ENCODE results near the gene STARD10. TPM values are rescaled to one million over a fixed set of nuclear protein-coding genes. Genes with fewer than 3 reads are reported as not detected.

Gene STARD10
- total RNA-seq, 1 donor from 2014 or later, result 38.4 TPM

- peaks cover 6% of the 10 kb centered on the region for H3K36me3 ChIP-seq (ENCODE audit: insufficient read depth, low read length)
- peak; percentile 58 for DNase-seq (ENCODE audit: low read depth)
- H4K20me1 ChIP-seq (ENCODE audit: insufficient read depth, low read length), result no peaks in the 10 kb centered on the region
- no peak overlapping the region for H2AFZ ChIP-seq (ENCODE audit: low read depth, low read length)
- peaks cover 17% of the 10 kb centered on the region for H3K4me1 ChIP-seq (ENCODE audit: insufficient read depth, low read length)
- TF ChIP-seq, protein P1, sequence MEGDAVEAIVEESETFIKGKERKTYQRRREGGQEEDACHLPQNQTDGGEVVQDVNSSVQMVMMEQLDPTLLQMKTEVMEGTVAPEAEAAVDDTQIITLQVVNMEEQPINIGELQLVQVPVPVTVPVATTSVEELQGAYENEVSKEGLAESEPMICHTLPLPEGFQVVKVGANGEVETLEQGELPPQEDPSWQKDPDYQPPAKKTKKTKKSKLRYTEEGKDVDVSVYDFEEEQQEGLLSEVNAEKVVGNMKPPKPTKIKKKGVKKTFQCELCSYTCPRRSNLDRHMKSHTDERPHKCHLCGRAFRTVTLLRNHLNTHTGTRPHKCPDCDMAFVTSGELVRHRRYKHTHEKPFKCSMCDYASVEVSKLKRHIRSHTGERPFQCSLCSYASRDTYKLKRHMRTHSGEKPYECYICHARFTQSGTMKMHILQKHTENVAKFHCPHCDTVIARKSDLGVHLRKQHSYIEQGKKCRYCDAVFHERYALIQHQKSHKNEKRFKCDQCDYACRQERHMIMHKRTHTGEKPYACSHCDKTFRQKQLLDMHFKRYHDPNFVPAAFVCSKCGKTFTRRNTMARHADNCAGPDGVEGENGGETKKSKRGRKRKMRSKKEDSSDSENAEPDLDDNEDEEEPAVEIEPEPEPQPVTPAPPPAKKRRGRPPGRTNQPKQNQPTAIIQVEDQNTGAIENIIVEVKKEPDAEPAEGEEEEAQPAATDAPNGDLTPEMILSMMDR (IDR thresholded peaks at IDR 0.05; ENCODE audit: insufficient read depth, low read depth, low read length), result no peak
- TF ChIP-seq EZH2 (IDR thresholded peaks at IDR 0.05; ENCODE audit: insufficient read depth, low read length), result no peak
- H3K4me2 ChIP-seq (ENCODE audit: low read length), result no peak overlapping the region
- Mint-ChIP-seq H3K27me3 (ENCODE audit: low read depth, unreplicated experiment) (no peaks in the 10 kb centered on the region), H3K4me1 (ENCODE audit: low read depth, unreplicated experiment) (peaks cover 13% of the 10 kb centered on the region), H3K4me3 (ENCODE audit: unreplicated experiment) (no peak overlapping the region), H3K36me3 (ENCODE audit: low read depth, unreplicated experiment) (peaks cover 4% of the 10 kb centered on the region), H3K9me3 (ENCODE audit: unreplicated experiment) (no peaks in the 10 kb centered on the region), H3K27ac (ENCODE audit: unreplicated experiment) (no peak overlapping the region)
- no peaks in the 10 kb centered on the region for H3K79me2 ChIP-seq (ENCODE audit: insufficient read depth, low read length)
- H3K27me3 ChIP-seq (ENCODE audit: insufficient read depth, low read length), result no peaks in the 10 kb centered on the region
- no peak overlapping the region for H3K9ac ChIP-seq (ENCODE audit: low read length)
- no peak overlapping the region for H3K27ac ChIP-seq (ENCODE audit: low read depth, low read length)
- FAIRE-seq, result no peak
- no peaks in the 10 kb centered on the region for H3K9me3 ChIP-seq (ENCODE audit: insufficient read depth, low read depth, low read length)
- no peak overlapping the region for H3K4me3 ChIP-seq (ENCODE audit: insufficient read depth, low read depth, low read length)
Observed at GRCh38 chr11:72842126-72842525, 48.3 kb upstream of the STARD10 start.

DNA sequence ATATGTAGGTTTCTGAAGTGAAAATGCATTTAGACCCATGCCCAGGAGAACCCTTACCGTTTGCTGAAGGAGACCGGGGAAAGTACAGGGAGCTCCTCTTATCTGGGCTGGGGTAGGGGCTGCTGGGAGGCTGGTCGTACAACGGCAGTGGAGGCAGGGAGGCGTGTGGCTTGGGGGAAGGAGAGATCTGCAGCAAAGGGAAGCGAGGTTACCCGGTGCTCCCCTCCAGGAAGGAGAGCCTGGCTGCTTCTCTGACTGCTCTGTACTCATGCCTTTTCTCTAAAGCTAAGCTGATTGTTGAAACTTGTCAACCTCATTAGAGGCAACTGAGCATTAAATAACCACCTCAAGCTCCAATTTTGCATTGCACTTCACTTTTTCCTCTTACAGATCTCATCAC, 47.5 kb upstream of the STARD10 start:
- DNase-seq (ENCODE audit: low read depth) (no peak), FAIRE-seq (no peak)
- Histone ChIP-seq H3K4me3 (ENCODE audit: insufficient read depth, low read depth, low read length) (no peak overlapping the region), H3K4me1 (ENCODE audit: insufficient read depth, low read length) (peaks cover 17% of the 10 kb centered on the region), H3K79me2 (ENCODE audit: insufficient read depth, low read length) (no peaks in the 10 kb centered on the region), H3K9me3 (ENCODE audit: insufficient read depth, low read depth, low read length) (no peaks in the 10 kb centered on the region), H3K27ac (ENCODE audit: low read depth, low read length) (no peak overlapping the region), H3K36me3 (ENCODE audit: insufficient read depth, low read length) (peaks cover 6% of the 10 kb centered on the region), H4K20me1 (ENCODE audit: insufficient read depth, low read length) (no peaks in the 10 kb centered on the region), H3K9ac (ENCODE audit: low read length) (no peak overlapping the region), H3K4me2 (ENCODE audit: low read length) (no peak overlapping the region), H3K27me3 (ENCODE audit: insufficient read depth, low read length) (no peaks in the 10 kb centered on the region), H2AFZ (ENCODE audit: low read depth, low read length) (no peak overlapping the region)
- peaks cover 4% of the 10 kb centered on the region for H3K36me3 Mint-ChIP-seq (ENCODE audit: low read depth, unreplicated experiment)
- no peak for TF ChIP-seq EZH2 (IDR thresholded peaks at IDR 0.05; ENCODE audit: insufficient read depth, low read length)
- TF ChIP-seq, protein P1 (IDR thresholded peaks at IDR 0.05; ENCODE audit: insufficient read depth, low read depth, low read length), result no peak
- H3K4me3 Mint-ChIP-seq (ENCODE audit: unreplicated experiment), result no peak overlapping the region
- H3K27ac Mint-ChIP-seq (ENCODE audit: unreplicated experiment), result peak overlapping the region; percentile 2
- peaks cover 13% of the 10 kb centered on the region for H3K4me1 Mint-ChIP-seq (ENCODE audit: low read depth, unreplicated experiment)
- no peaks in the 10 kb centered on the region for H3K9me3 Mint-ChIP-seq (ENCODE audit: unreplicated experiment)
- H3K27me3 Mint-ChIP-seq (ENCODE audit: low read depth, unreplicated experiment), result no peaks in the 10 kb centered on the region

- peaks cover 4% of the 10 kb centered on the region for H3K36me3 Mint-ChIP-seq (ENCODE audit: low read depth, unreplicated experiment)
- DNase-seq (ENCODE audit: low read depth) (peak; percentile 87), FAIRE-seq (no peak)
- Histone ChIP-seq H3K36me3 (ENCODE audit: insufficient read depth, low read length) (peaks cover 6% of the 10 kb centered on the region), H3K79me2 (ENCODE audit: insufficient read depth, low read length) (no peaks in the 10 kb centered on the region), H3K9ac (ENCODE audit: low read length) (no peak overlapping the region), H2AFZ (ENCODE audit: low read depth, low read length) (no peak overlapping the region), H3K4me3 (ENCODE audit: insufficient read depth, low read depth, low read length) (no peak overlapping the region), H3K27ac (ENCODE audit: low read depth, low read length) (no peak overlapping the region), H3K4me1 (ENCODE audit: insufficient read depth, low read length) (peaks cover 17% of the 10 kb centered on the region), H3K4me2 (ENCODE audit: low read length) (no peak overlapping the region), H3K9me3 (ENCODE audit: insufficient read depth, low read depth, low read length) (no peaks in the 10 kb centered on the region), H4K20me1 (ENCODE audit: insufficient read depth, low read length) (no peaks in the 10 kb centered on the region), H3K27me3 (ENCODE audit: insufficient read depth, low read length) (no peaks in the 10 kb centered on the region)
- H3K27ac Mint-ChIP-seq (ENCODE audit: unreplicated experiment), result peak overlapping the region; percentile 29
- TF ChIP-seq EZH2 (IDR thresholded peaks at IDR 0.05; ENCODE audit: insufficient read depth, low read length), result no peak
- TF ChIP-seq, protein P1 (IDR thresholded peaks at IDR 0.05; ENCODE audit: insufficient read depth, low read depth, low read length), result no peak
- no peak overlapping the region for H3K4me3 Mint-ChIP-seq (ENCODE audit: unreplicated experiment)
- no peaks in the 10 kb centered on the region for H3K9me3 Mint-ChIP-seq (ENCODE audit: unreplicated experiment)
- no peaks in the 10 kb centered on the region for H3K27me3 Mint-ChIP-seq (ENCODE audit: low read depth, unreplicated experiment)
- peaks cover 13% of the 10 kb centered on the region for H3K4me1 Mint-ChIP-seq (ENCODE audit: low read depth, unreplicated experiment)
Observed at GRCh38 chr11:72840780-72841179, 46.9 kb upstream of the STARD10 start.

Data from astrocyte (in vitro differentiated cells and primary cell).